IPS-NIHi7 (cell line): ENCODE data around the gene INPP5B.
"Not testable (repeated sequence)": the region's sequence is repeated elsewhere in the genome, so short reads cannot be mapped to it uniquely, and the experiment has no call there.

ENCODE experiments used
- DNase-seq: peaks from one replicate; pipeline ENCODE4 v3.0.0; 2012; ENCODE audit warnings: mixed read lengths; ENCODE audit errors: extremely low spot score

INPP5B gene

DNA sequence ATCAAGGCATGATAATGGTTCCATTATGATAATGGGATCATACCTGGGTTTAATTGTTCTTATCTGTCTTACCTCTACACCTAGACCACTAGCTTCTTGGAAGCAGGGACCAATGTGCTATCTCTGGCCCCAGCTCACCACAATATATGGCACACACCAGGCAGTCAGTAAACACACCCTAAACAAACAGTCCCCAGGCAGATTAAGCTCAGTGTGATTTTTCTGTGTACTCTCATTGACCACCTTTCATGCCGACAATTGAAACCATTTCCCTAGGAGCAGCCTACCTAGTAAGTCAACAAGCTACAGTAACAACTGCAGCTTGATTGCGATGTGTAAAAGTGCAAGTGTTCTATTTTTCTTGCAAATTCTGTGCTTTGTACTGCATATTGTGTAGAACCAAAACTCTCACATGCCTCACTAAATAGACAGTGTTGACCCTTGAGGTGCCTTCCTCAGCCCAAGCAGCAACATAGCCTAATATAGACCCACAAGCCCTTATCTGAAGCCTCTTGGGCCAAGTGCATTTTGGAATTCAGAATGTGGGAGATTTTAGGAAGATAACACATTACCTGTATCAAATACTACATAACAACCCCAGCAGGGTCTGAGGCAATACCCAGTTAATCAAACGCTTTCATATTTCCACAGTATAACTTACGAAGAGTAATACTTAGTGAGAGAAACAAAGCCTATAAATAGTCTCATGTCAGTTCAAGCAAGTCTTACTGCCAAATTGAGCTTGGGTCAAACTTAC is 32.0 kb downstream of the INPP5B start:
- DNase-seq: no peak

DNA sequence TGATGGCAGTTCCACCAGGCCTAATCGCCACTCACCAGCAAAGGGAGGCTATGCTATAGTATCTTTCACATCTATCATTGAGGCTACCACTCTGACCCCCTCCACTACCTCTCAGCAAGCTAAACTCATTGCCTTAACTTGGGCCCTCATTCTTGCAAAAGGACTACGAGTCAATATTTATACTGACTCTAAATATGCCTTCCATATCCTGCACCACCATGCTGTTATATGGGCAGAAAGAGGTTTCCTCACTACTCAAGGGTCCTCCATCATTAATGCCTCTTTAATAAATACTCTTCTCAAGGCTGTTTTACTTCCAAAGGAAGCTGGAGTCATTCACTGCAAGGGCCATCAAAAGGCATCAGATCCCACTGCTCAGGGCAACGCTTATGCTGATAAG is 35.4 kb downstream of the INPP5B start:
- not testable (repeated sequence) for DNase-seq

DNA sequence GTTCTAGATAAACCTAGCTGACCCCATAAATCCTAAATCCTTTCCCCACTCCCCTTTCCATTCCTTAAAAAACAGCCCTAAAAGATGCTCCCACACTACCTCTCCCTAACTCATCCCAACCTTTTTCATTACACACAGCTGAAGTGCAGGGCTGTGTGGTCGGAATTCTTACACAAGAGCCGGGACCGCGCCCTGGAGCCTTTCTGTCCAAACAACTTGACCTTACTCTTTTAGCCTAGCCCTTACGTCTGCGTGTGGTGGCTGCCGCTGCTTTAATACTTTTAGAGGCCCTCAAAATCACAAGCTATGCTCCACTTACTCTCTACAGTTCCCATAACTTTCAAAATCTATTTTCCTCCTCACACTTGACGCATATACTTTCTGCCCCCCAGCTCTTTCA is 36.0 kb downstream of the INPP5B start:
- DNase-seq: not testable (repeated sequence)

DNA sequence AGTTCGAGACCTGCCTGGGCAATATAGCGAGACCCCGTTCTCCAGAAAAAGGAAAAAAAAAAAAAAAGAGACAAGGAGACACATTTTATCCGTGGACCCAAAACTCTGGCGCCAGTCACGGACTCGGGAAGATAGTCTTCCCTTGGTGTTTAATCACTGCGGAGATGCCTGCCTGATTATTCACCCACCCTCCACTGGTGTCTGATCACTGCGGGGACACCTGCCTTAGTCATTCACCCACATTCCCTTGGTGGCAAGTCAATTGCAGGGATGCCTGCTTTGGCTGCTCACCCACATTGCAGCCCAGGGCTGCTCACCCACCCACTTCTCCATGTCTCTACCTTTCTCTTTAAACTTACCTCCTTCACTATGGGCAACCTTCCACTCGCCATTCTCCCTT is 38.3 kb downstream of the INPP5B start:
- not testable (repeated sequence) for DNase-seq

DNA sequence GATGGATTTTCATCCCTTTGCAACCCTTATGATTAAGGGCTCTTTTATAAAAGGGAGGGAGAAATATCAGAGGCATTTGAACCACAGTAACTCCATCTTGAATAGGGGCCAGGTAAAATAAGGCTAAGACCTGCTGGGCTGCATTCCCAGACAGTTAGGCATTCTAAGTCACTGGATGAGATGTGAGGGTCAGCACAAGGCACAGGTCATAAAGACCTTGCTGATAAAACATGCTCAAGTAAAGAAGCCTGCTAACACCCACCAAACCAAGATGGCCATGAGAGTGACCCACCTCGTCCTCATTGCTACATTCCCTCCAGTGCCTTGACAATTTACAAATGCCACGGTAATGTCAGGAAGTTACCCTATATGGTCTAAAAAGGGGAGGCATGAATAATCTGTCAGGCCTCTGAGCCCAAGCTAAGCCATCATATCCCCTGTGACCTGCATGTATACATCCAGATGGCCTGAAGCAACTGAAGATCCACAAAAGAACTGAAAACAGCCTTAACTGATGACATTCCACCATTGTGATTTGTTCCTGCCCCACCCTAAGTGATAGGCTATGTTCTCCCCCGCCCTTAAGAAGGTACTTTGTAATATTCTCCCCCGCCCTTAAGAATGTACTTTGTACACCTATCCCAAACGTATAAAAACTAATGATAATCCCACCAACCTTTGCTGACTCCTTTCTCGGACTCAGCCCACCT is 39.3 kb downstream of the INPP5B start:
- not testable (repeated sequence) for DNase-seq

DNA sequence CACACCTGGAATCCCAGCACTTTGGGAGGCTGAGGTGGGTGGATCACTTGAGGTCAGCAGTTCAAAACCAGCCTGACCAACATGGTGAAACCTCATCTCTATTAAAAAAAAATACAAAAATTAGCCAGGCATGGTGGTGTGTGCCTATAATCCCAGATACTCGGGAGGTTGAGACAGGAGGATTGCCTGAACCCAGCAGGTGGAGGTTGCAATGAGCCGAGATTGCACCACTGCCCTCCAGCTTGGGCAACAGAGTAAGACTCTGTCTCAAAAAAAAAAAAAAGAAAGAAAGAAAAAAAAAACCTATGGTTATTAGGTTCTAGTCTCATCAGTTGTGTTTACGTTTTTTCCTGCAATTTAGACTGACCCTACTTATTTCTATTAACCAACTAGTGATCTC is 40.3 kb downstream of the INPP5B start:
- DNase-seq: not testable (repeated sequence)

DNA sequence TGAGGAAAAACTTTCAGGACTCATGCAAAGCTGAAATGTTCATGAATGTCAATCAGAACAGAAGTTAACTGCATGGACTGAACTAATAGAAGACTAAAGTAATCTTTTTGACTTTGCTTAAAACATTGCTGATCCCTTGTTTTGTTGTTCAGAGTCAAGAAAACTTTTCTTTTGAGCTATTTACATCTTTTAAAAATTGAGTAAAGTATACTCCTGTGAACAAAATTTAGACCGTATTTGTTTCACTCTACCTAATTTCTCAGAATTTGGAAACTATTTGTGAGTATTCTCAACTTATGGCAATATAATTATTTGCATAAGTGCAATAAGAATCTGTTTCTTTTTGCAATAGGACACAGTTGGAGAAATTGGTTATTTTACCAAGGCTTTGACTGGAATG is 41.1 kb downstream of the INPP5B start:
- no peak for DNase-seq

DNA sequence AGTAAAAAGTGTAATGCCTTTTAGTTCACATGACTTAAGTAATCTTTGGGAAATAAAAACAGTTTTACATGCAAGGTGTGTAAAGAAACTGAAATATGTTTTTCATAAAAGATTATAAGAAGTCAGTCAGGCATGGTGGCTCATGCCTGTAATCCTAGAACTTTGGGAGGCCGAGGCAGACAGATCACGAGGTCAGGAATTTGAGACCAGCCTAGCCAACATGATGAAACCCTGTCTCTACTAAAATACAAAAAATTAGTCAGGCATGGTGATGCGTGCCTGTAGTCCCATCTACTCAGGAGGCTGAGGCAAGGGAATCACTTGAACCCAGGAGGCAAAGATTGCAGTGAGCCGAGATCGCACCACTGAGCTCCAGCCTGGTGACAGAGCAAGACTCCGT is 42.9 kb downstream of the INPP5B start:
- DNase-seq: not testable (repeated sequence)

DNA sequence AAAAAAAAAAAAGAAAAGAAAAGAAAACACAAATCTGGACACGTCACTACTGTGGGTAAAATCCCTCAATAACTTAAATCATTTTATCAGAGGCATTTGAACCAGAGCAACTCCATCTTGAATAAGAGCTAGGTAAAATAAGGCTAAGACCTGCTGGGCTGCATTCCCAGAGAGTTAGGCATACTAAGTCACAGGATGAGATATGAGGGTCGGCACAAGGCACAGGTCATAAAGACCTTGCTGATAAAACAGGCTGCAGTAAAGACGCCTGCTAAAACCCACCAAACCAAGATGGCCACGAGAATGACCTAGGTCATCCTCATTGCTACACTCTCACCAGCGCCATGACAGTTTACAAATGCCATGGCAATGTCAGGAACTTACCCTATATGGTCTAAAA is 43.9 kb downstream of the INPP5B start:
- DNase-seq: no peak

DNA sequence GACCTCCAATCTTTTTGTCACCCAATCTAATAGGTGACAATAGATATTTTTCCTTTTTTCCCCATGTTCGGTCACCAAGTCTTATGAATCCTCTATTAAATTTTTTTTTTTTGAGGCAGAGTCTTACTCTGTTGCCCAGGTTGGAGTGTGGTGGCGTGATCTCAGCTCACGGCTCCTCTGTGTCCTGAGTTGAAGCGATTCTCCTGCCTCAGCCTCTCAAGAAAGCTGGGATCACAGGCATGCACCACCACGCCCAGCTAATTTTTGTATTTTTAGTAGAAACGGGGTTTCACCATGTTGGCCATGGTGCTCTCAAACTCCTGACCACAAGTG is 45.0 kb downstream of the INPP5B start:
- DNase-seq: no peak

DNA sequence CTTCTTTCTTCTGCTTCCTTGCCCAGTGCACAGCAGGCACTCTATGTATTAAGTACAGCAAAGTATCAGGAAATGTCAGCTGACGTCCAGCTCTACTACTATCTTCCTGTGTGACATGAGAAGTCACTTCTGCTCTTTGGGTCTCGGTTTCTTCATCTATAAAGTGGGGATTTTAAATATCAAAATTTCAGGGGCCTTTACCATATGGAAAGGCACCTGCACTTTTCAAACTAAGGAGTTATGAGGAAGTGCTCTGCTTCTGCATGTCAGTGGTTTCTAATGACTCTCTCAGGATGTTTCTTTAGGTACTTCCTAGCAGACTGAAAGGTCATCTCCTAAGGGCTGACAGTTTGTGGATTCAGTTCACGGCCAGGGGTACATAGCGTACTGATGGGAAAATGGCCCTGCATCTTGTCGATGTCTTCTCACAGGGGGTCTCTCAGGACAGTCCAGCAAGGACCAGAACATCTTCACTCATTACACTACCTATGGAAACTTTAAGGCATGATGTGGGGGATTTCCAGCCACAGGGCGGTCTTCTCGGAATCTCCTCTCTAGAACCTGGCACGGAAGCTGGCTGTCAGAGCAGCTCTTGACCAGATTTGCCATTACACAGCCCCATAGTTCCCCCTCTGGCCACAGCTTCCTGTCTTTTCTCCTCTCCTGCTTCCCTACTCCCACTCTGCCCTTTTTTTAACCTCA is 45.5 kb downstream of the INPP5B start:
- DNase-seq: no peak

DNA sequence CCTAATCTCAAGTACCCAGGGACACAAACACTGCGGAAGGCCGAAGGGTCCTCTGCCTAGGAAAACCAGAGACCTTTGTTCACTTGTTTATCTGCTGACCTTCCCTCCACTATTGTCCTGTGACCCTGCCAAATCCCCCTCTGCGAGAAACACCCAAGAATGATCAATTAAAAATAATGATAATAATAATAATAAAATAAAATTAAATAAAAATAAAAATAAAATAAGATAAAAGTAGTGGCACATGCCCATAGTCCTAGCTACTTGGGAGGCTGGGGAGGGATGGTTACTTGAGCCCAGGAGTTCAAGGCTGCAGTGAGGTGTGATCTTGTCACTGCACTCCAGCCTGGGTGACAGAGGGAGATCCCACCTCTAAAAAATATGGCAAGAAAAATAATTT is 49.3 kb downstream of the INPP5B start:
- DNase-seq: not testable (repeated sequence)

DNA sequence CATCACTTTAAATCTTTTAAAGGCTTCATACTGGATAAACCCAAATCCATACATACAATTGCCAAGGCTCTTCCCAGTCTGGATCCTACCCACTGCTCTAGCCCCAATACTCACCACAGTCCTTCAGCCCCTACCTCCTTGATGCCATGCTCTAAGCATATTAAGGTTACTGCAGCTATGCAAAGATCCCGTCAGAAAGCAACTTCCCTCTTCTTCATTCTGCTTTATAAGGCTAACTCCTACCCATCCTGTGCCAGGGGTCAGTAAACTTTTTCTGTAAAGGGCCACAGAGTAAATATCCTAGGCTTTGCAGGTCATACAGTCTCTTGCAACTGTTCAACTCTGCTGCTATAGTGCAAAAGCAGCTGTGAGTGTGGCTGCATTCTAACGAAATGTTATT is 53.2 kb downstream of the INPP5B start:
- no peak for DNase-seq

DNA sequence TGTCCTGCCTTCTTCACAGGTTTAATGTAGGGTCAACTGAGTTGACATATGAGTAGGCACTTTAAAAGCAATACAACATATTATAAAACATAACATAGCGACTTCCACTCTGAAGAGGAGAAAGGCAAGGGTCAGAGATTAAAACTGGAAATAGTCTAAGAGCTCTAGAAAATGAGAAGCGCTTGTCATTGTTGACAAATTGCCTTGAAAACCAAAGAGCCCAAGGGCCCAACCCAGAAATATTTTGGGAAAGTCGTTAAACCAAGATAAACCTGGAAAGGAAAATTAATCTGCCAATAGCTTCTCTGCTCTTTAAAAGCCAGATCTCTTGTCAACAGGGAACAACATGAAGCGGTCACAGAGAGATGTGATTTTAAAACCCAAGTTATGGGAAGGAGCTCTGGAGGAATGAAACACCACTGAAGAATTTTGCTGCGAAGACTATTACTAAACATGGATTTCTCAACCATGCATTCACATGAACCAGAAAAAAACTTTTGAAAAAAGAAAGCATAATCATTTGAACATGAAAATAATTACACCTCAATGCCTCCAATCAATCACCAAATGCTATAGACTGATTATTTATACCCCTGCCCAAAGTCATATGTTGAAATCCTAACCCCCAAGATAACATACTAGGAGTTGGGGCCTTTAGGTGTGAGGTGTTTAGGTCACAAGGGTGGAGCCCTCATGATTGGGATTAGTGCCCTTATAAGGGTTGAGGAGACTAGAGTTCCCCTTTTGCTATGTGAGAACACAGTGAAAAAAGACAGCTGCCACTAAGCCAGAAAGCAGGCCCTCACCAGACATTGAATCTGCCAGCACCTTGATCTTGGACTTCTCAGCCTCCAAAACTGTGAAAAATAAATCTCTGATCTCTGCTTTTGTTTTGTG is 54.5 kb downstream of the INPP5B start:
- no peak for DNase-seq

DNA sequence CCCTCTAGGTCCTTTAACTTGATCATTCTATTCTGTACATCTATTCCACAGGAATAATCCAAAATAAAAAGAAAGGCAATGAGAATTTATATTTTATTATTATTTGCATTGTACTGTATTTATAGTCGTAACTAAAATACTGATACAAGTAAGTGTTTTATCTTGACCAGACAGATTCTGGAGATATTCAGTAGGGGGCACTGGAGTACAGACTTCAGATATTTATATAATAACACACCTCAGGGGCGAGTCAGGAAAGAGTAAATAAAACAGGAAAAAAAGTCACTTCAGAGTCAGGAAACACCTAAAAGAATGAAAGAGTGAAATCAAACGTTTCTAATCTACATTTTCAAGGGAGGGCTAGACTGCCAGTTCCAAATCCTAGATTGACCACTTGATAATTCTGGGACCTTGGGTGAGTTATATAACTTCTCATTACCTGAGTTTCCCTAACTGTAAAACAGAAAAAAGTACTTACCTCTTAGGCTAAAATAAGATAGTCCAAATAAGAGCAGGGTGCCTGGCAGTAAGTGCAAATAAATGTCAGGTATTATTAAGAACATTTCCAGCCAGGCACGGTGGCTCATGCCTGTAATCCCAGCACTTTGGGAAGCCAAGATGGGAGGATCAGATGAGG is 56.4 kb downstream of the INPP5B start:
- DNase-seq: peak; percentile 38

DNA sequence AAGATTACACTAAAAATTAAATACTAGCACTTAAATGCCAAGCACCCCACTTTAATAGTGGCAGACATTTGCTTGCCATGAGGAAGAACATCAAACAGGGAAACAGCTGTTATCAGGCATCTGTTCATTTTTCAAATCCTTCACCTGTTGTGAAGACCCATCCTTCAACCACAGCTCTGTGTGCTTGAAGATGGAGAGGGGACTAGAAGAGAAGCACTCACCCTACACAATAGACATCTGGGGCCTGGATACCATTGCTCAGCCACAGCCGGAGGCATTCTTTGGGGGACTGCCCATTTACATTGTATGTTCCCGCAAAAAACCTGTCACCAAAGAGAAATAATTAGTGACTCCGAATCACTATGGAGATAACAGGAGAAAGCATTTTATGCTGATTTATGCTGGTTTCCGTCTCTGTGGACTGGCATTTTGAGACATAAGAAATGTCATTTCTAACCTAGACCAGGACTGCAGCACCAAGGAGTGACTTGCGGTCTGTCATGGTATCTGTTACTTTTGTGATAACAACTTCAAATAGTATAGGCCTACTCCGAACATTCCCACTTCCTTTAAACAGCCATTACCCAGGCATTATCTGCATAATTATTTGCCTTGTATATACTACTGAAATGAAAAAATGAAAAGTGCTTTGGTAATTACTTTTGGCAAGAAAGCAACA is 58.7 kb downstream of the INPP5B start:
- no peak for DNase-seq

DNA sequence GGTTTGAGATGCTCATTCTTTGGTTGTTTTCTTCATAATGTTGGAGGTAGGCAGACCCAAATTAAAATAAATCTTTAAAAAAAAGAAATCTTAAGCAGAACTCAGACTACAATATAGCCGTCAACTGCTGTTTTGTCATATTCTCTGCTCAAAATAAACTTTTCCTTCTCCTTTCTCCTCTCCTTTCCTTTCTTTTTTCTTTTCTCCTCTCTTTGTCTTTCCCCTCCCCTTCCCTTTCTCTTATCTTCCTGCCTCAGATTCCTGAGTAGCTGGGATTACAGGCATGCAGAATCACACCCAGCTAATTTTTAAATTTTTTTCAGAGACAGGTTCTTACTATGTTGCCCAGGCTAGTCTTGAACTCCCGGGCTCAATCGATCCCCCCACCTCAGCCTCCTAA is 62.7 kb downstream of the INPP5B start:
- no peak for DNase-seq

DNA sequence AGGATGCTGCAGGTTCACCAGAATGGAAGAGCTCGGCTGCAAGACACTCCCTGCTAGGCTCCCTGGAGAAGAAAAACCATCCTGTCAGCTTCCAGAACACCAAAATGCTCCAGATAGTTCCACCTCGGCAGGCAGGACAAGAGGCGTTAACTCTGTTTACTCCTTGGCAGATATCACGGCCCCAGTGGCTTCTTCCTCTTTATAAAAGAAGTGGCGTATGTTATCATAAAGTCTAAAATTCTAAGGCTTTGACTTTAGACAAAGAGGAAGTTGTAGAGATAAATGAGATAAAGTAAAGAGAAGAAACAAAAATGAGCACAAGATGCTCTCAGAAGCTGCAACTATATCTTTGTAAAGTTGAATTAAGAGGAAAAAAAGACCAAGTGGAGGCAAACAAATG is 63.2 kb downstream of the INPP5B start:
- no peak for DNase-seq

DNA sequence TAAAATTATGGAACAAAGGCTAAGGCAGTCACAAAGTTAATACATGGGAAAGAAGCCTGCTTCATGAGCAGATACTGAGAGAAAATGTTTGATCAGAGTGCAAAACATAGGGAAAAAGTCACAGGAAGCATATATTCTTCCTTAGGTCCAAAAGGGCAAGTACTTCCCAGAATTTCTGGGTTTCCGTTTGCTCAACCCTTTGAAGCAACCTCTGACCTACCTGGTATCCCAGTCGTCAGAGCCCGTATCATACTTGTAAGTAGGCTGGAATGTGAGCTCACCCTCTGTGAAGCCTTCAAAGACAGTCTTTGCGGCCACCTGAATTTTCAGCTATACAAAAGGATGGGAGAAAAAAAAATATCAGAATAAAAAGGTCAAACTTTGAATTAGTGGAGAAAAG is 67.0 kb downstream of the INPP5B start:
- no peak for DNase-seq

DNA sequence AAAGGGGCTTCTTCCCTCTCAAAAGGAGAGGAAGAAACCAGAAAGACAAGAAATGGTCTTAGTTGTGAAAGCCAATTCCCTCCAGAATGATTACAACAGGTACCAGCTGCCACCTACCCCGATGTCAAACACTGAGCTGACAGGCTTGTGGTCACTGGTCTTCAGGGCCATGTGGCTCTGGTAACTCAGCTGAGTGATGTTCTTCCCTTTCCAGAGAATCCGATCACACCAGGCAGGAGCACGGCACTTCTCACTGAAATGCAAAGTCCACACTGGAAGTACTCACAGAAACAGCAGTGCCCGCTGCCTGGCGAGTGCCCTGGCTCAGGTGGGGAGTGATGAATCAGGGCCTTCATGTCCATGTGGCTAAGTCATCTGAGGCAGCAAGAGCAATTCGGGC is 68.8 kb downstream of the INPP5B start:
- DNase-seq: no peak

DNA sequence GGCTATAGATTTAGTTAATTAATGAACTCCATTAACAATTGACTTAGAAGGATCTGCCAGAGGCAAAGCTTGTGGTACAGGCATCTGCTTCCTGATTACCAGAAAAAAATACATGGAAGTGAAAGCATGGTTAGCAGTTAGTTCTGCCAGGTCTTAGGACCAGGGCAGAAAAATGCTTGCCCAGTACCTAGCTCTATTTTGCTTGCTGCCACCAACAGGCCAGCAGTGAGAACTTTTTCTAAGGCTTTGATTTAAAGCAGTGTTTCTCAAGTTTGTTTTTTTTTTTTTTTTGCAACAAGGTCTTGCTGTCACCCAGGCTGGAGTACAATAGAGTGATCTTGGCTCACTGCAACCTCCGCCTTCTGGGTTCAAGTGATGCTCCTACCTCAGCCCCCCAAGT is 71.0 kb downstream of the INPP5B start:
- peak; percentile 22 for DNase-seq
